IPS-11a (cell line): ENCODE results near the gene NTF3.

Source experiments
- H3K4me3 ChIP-seq: one replicate; pipeline ENCODE4 v1.5.1; 2013; ENCODE audit warnings: low read depth, low read length, control low read depth

The NTF3 gene

GRCh38 chr12:5432011-5432400 lies at the start of gene NTF3:
NTF3 (plus strand) TSS chr12:5432108; CDS start chr12:5432325, 217 bp downstream.
- peak within 1 kb of the TSS; percentile 44 for H3K4me3 ChIP-seq

- no peak overlapping the region for H3K4me3 ChIP-seq
Measured at GRCh38 chr12:5384015-5384414, 47.9 kb upstream of the NTF3 start.

- H3K4me3 ChIP-seq, result no peak overlapping the region
Measured at GRCh38 chr12:5388581-5389535, 43.0 kb upstream of the NTF3 start.

- no peak overlapping the region for H3K4me3 ChIP-seq
Measured at GRCh38 chr12:5390174-5390799, 41.6 kb upstream of the NTF3 start.

- no peak overlapping the region for H3K4me3 ChIP-seq
Measured at GRCh38 chr12:5391653-5392052, 40.3 kb upstream of the NTF3 start.

GRCh38 chr12:5392961-5393360 lies 38.9 kb upstream of the NTF3 start:
- H3K4me3 ChIP-seq, result no peak overlapping the region

- no peak overlapping the region for H3K4me3 ChIP-seq
Measured at GRCh38 chr12:5395443-5396271, 36.3 kb upstream of the NTF3 start.

- no peak overlapping the region for H3K4me3 ChIP-seq
Measured at GRCh38 chr12:5396541-5396940, 35.4 kb upstream of the NTF3 start.

GRCh38 chr12:5399266-5399665 lies 32.6 kb upstream of the NTF3 start:
- H3K4me3 ChIP-seq, result no peak overlapping the region

- no peak overlapping the region for H3K4me3 ChIP-seq
Measured at GRCh38 chr12:5402009-5402935, 29.6 kb upstream of the NTF3 start.

GRCh38 chr12:5403411-5403810 lies 28.5 kb upstream of the NTF3 start:
- H3K4me3 ChIP-seq, result no peak overlapping the region

GRCh38 chr12:5407034-5407856 lies 24.7 kb upstream of the NTF3 start:
- no peak overlapping the region for H3K4me3 ChIP-seq

GRCh38 chr12:5409619-5410018 lies 22.3 kb upstream of the NTF3 start:
- no peak overlapping the region for H3K4me3 ChIP-seq

GRCh38 chr12:5416571-5416970 lies 15.3 kb upstream of the NTF3 start:
- H3K4me3 ChIP-seq, result no peak overlapping the region

- H3K4me3 ChIP-seq, result no peak overlapping the region
Measured at GRCh38 chr12:5417500-5417899, 14.4 kb upstream of the NTF3 start.

- no peak overlapping the region for H3K4me3 ChIP-seq
Measured at GRCh38 chr12:5428332-5429221, 3.3 kb upstream of the NTF3 start.

GRCh38 chr12:5429741-5430557 lies 2.0 kb upstream of the NTF3 start:
- no peak overlapping the region for H3K4me3 ChIP-seq
